GM18867 (cell line): Measurements from ENCODE around the gene GMEB2.
"Not testable (repeated sequence)": the region's sequence is repeated elsewhere in the genome, so short reads cannot be mapped to it uniquely, and the experiment has no call there.

Source experiments
- ATAC-seq: cut with Tn5 transposase; IDR thresholded peaks from one replicate; pipeline ENCODE4 v1.9.1; 2021; ENCODE audit warnings: mild to moderate bottlenecking, moderate library complexity; ENCODE audit not compliant: unreplicated experiment

GMEB2 gene

DNA sequence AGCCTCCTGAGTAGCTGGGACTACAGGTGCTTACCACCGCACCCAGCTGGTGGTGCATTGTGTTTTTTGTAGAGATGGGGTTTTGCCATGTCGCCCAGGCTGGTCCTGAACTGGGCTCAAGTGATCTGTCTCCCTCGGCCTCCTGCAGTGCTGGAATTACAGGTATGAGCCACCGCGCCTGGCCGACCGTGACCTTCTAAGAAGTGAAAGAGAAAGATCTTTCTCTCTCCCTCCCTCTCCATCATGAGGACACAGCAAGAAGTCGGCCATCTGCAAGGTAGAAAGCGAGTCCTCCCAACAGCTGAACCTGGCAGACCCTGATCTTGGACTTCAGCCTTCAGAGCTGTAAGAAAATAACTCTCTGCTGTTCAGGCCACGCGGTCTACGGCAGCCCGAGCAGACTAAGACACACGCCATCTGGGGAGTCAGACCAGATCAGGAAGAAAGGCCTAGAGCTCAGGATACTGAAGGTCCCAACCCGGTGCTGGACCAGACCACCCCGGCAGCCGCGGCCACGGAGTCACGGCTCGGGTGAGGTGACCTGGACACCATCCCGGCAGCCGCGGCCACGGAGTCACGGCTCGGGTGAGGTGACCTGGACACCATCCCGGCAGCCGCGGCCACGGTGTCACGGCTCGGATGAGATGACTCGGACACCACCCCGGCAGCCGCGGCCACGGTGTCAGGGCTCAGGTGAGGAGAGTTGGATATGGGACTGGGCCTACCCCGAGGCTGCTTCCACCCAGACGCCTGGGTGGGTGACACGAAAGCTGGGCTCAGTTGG lies 9.6 kb downstream of the GMEB2 start:
- ATAC-seq = no peak

DNA sequence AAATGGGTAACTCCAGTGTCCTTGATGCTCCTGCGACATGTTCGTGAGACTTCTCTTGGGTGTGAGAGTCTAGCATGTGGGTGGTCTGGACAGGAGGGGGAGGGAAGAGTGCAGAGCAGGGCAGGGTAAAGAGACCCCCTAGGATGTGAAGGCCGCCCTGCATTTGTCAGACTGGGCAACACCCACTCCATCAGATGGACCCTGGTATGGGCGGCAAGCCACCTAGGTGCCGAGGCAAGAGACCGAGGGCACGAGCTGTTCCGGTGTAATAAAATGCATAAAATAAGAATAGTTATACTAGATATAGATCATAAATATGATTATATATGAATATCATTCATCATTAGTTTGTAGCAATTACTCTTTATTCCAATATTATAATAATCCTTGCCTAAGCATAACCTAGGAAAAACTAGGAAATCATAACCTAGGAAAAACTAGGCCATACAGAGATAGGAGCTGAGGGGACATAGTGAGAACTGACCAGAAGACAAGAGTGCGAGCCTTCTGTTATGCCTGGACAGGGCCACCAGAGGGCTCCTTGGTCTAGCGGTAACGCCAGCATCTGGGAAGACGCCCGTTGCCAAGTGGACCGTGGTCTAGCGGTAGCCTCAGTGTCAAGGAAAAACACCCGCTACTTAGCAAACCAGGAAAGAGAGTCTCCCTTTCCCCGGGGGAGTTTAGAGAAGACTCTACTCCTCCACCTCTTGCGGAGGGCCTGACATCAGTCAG lies 12.9 kb downstream of the GMEB2 start:
- not testable (repeated sequence) for ATAC-seq

DNA sequence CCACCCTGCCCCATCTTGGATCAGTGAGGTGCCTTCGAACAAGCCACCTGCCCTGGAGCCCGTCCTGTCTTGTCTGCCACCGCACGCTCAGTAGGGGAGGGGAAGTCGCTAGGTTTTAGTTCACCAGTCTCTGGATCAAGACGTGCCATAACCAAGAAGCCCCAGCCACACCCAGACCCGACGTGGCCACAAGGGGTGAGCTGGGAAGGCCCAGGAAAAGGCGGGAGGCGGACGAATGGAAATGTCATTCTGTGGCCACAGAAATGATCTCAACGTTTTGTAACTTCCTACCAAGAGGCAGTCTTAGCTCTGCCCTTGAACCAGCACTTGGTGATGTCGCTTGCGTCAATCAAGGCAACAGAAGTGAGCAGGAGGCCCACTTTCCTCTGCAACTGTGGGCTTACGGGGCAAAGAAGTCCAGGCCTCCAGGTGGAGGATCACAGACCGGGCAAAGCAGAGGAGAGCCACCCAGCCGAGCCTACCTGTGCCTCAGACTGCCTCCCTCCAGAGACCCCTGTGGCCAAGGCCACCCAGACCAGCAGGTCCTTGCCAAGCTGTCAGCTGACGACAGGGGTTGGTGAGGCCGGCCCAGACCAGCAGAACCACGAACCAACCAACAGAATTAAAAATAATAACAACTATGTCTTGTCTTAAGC lies 14.5 kb downstream of the GMEB2 start:
- ATAC-seq = no peak

DNA sequence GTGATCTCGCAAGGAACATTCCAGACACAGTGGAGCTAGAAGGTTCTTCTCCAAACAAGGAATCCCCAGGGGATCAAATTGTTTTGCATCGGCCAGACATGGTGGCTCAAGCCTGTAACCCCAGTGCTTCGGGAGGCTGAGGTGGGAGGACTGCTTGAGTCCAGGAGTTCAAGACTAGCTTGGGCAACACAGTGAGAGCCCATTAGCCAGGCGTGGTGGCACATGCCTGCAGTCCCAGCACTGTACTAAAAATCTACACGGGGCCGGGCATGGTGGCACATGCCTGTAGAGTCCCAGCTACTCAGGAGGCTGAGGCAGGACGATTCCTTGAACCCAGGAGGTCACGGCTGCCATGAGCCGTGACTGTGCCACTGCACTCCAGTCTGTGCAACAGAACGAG lies 15.3 kb downstream of the GMEB2 start:
- ATAC-seq = no peak

DNA sequence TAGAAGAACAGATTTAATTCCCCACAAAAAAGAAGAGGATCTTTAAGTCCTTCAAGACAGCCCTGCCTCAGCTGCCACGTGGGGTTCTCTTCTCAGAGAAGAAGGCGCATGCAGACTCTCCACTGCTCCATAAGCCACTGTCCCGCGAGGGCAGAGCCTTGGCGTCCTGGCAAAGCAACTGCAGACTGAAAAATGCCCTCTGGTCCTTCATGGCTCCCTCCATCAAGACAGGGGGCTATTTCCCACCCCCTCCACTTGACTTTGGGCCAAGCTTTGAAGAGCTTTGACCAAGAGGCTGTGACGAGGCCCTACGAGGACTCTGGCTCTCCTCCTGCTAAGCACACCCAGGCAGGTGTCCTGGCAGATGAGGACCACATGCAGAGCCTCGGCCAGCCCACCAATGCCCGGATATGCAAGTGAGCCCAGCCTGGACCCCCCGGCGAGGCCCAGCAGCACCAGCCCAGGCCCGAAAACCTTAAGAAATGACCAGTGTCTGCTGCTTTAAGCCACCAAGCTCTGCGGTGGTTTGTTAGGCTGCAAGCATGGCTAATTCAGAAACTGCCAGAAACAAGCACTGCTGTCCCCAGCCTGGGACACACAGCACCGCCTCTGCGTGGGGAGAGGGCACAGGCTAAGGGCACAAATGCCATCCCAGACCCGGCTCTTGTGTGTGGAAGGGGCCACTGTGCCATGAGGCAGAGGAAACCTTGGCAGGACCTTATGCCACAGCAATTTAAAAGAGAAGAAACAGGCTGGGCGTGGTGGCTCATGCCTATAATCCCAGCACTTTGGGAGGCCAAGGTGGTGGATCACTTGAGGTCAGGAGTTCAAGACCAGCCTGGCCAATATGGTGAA lies 16.1 kb downstream of the GMEB2 start:
- ATAC-seq = no peak

DNA sequence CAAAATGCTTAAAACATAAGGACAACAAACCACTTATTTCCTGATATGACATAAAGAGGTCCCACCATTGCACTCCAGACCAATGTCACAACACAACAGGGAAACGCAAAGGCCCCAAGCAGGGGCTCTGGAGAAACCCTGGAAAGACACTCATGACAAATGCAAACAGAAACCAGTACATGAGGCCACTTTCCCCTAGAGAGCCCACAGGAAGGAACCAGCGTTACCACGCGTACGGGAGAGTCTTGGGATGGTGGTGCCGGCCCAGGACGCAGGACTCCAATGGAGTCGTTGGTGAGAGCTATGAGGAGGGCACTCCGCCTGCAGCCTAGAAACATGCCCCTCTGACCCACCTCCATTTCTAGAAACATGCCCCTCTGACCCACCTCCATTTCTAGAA lies 20.2 kb downstream of the GMEB2 start:
- no peak for ATAC-seq

DNA sequence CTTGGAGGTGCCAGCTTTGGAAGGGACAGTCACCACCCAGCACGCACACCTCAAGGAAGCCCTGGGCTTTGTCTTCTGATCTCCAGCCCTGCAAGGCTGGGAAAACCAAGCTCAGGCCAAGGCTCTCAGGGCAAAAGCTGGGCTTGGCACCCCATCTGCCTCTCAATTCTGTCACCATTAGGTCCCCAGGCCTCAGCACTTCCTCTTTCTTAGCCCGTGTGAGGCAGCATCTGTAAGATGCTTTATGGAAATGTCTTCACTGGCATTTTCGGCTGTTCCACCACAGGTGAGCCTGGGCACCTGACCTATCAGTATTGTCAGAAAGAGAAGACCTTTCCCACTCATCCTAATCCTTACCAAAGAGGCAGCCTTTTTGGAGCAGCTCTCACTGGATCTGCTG lies 24.6 kb downstream of the GMEB2 start:
- no peak for ATAC-seq

DNA sequence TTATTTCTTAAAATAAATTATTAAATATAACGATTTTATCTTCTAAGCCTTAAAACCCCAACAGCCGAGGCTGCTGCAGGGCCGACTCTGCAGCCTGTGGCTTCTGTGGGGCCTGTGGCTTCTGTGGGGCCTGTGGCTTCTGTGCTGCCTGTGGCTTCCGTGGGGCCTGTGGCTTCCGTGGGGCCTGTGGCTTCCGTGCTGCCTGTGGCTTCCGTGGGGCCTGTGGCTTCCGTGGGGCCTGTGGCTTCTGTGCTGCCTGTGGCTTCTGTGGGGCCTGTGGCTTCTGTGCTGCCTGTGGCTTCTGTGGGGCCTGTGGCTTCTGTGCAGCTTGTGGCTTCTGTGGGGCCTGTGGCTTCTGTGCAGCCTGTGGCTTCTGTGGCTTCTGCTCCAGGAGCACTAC lies 25.2 kb downstream of the GMEB2 start:
- not testable (repeated sequence) for ATAC-seq

DNA sequence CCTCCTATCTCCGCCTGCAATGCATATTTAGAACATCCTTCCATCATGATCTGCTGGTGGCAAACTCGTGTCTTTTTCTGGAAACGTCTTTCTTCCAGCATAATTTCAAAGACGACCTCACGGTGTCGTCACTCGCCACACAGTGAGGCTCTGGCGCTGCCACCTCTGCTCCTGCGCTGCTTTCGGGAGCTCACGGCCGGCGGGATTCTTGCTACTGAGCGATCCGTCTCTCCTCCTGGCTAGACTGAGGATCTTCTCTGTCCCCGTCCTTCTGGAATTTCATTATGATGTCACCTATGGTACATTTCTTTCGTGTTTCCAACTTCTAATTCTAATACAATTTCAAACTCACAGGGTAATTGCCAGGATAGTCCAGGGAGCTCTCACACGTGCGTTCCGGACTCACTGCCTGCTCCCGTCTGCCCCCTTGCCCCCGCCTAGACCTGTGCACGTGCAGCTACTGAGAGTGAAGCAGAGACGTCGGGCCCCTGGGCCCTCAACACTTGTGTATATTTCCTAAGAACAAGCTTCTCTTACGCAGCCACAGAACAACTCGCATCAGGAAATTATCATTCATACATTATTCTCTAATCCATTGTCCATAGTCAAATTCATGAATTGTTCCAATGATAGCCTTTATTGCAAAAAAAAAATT lies 27.4 kb downstream of the GMEB2 start:
- no peak for ATAC-seq

DNA sequence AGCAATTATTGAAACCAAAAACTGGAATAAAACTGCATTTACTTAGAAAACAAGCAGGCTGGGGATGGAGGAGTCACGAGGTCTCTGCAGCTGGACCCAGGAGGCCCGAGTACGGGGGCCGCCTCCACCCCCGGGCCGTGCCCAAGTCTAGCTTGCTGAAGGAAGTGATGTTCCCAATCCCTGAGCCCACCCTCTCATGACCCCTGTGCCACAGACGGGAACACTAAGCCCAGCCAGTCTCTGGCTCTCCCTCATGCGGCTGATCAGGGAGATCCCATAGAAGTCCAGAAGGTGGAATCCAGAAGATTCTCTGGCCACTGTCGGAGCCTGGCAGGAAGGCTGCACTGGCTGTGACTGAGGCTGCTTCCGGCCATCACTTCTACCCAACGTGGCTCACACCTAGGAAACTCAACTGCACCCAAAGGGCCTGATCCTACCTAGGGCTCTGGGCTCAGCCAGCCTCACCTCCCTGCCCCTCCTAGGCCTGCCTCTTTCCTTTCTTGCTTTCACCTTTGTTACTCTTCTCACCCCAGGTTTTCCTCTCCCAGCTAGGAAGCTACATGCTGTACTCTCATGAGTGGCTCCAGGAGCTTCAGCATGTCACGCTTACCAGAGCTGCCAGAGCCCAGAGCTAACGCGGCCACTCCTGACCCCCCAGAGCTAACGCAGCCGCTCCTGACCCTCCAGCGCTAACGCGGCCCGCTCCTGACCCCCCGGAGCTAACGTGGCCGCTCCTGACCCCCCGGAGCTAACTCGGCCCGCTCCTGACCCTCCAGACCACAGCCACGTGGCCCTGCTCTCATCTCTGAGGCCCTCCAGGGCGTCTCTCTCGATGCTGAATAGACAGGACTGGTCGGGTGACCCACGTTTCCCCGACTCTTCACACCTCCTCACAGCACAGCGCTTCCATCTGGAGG lies 28.2 kb downstream of the GMEB2 start:
- no peak for ATAC-seq

DNA sequence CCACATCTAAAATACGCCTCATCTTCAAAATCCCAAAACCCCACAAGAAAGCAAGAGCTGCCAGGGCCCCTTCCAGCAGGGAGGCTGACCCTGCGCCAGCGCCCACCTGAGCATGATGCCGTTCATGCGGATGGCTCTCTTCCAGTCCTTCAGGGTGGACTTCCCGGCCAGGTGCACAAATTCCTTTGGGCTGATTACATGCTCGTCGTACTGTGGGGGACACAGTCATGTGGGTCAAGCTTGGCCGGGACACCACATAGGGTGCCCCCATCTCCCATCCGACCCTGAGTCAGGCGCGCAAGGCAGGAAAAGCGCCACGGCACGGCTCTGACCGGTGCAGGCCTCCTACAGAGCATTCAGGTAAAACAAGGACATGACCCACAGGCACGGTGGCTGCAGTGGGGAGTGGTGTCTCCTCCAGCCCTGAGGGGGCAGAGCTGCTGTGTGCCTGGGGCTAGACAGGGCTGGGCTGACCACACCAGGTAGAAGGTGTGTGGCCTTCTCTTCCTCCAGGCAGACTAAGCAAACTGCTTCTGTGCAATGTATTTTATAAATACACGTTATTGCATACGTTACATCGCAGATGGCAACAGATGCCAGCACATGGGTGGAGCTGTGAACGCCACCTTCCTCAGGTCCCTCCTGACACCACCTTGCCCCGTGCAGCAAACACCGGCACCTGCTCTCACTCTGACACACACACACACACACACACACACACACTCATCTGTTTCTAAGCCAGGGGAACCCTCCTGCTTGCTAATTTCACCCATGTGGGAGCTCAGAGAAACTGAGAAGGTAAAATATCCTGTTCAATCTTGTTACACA lies 29.0 kb downstream of the GMEB2 start:
- no peak for ATAC-seq

DNA sequence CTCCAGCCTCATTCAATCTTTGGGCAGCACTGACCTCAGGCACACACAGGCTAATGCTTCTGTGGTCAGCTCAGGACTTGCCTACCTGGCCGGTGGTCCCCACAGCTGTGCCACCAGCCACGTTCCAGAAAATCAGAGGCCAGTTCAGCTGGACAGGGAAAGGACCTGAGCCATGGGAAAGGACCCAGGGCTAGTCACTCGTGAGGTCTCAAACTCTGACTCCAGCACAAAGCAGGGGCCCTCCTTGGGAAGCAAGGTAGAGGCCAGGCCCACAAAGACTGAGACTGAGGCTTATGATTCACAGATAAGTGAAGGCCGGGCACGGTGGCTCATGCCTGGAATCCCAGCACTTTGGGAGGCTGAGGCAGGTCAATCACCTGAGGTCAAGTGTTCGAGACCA lies 30.5 kb downstream of the GMEB2 start:
- no peak for ATAC-seq

DNA sequence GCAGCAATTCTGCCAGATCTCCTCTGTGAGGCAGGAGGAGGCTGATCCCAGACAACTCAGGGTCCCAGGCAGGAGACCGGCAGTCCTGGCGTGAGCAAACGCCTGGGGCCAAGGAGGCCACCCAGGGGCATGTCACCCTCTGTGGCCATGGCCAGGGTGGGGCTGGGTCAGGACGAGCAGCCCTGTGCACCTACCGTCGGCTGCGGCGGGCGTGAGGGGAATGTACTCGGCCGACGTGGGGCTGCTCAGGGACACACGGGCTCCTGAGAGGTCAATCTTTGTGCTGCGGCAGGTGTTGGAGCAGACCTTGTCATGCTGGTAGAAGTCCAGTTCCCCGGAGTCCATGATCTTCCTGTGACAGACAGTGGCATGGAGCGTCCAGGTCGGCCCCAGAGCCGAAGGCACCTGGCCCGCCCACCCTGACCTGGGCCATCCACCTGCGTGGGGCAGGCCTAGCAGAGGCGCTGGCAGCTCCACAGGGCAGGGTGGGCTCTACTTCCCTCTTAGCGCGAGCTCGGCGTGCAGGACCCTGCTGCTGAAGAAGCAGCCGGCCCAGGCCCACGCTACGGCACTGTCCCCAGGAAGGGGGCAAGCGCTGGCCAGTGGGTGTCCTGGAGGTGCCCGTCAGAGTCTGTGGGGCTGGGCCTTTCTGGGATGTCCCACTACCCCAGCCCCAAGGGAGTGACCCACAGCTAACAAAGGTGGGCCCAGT lies 31.3 kb downstream of the GMEB2 start:
- ATAC-seq = no peak

DNA sequence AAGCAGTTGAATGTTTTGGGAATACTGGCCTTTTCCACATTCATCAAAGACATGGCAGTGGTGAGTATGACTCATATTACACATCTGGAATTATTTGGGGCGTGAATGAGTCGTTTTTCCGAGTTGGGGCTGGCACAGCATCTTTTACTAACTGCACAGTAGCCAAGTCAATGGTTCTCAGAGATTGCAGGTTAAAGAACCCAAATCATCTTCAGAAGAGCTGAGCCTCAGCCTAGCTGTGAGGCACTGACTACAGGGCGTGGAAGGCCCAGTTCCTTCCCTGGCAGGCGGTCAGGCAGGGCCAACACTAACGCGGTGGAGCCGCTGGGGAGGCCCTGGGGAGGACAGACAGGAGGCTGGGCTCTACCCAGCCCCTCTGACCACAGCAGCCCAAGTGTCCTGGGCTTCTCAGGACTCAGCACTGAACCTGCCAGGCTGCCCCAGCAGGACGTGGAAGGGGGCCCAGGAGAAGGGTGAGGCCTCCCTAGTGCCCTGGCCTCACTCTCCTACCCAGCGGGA lies 32.8 kb downstream of the GMEB2 start:
- ATAC-seq = no peak

DNA sequence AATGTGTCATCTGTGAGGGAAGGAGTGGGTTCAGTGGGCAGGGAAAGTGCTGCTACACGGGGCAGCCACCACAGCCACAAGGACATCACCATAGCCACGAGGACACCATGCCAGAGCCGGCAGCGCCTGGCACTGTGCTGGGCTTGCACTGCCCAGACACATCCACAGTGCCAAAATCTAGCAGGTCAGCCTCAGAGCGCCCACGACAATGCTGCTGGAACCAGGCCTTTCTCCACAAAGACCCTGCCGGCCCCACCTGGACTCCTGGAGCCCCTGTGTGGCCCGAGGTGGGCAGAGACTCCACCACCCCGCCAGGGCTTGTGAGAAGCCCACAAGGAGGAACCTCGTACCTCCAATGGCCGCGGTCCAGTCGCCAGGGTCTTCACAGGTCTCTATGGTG lies 34.2 kb downstream of the GMEB2 start:
- no peak for ATAC-seq

DNA sequence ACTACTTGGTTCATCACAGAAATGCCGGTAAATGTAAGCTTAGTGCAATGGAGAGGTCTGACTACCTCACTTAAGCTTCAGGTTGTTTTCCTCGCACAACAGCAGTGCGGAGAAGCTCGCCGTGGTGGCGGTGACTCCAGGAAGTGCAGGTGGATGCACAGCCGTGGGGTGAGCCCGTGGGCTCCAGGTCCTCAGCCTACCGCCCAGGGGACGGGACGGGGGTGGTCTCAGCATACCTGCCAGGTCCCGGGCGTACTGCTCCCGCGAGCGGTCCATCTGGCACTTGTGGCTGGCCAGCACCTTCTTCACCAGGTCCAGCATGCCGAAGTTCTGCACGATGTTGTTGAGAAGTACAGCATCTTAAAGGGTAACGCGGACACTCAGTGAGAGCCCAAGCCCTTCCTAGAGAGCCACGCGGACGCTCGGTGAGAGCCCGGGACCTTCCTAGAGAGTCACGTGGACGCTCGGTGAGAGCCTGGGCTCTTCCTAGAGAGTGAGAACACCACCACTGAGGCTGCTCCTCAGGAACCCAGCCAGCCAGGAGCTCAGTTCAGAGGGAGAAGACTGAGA lies 35.0 kb downstream of the GMEB2 start:
- ATAC-seq = no peak

DNA sequence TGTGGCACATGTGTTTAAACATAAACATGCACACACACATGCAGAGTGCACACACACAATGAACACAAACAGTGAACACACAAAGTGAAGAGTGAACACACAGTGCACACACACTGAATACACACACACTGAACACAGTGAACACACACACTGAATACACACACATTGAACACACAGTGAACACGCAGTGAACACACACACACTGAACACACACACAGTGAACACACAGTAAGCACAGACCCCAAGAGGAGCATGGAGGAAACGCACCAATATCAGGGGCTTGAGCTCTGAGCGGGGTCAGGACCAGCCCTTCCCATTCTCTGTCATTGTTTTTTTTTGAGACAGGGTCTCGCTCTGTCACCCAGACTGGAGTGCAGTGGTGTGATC lies 35.8 kb downstream of the GMEB2 start:
- ATAC-seq = no peak
